Naive B cell (primary cell): ENCODE measurements around the gene RDH5. TPM values are rescaled to one million over a fixed set of nuclear protein-coding genes. Genes with fewer than 3 reads are reported as not detected.

ENCODE experiments used
- ATAC-seq, 2 donors: fragments of 150-1000 bp; cut with Tn5 transposase; 2 replicates each; pipeline ENCODE4 v1.10.0; 2021; ENCODE audit warnings: low read depth in 2 of 2, mild to moderate bottlenecking in 2 of 2, moderate library complexity in 2 of 2
- DNase-seq: peaks from one replicate; pipeline ENCODE4 v3.0.0; 2022
- H3K27ac Mint-ChIP-seq, 6 donors: one replicate each; pipeline ENCODE4 v1.8.0; 2020 to 2022; ENCODE audit warnings: mild to moderate bottlenecking in 6 of 6, mixed read lengths in 6 of 6, moderate library complexity in 5 of 6, inconsistent platforms in 2 of 6
- H3K27me3 Mint-ChIP-seq, 3 donors: one replicate each; pipeline ENCODE4 v1.8.0; 2021 to 2022; ENCODE audit warnings: mixed read lengths in 3 of 3, mild to moderate bottlenecking in 1 of 3
- H3K36me3 Mint-ChIP-seq, 2 donors: one replicate each; pipeline ENCODE4 v1.8.0; 2020 to 2022; ENCODE audit warnings: mixed read lengths in 2 of 2, inconsistent platforms in 1 of 2, mild to moderate bottlenecking in 1 of 2
- H3K4me1 Mint-ChIP-seq, 3 donors: one replicate each; pipeline ENCODE4 v1.8.0; 2020 to 2022; ENCODE audit warnings: mixed read lengths in 3 of 3, inconsistent platforms in 1 of 3, mild to moderate bottlenecking in 1 of 3, moderate library complexity in 1 of 3
- H3K4me3 Mint-ChIP-seq, 8 donors: one replicate each; pipeline ENCODE4 v1.8.0; 2020 to 2022; ENCODE audit warnings: mild to moderate bottlenecking in 8 of 8, mixed read lengths in 8 of 8, moderate library complexity in 8 of 8, inconsistent platforms in 2 of 8
- H3K9me3 Mint-ChIP-seq, 7 donors: one replicate each; pipeline ENCODE4 v1.8.0; 2020 to 2022; ENCODE audit warnings: mixed read lengths in 7 of 7, mild to moderate bottlenecking in 5 of 7, inconsistent platforms in 2 of 7, moderate library complexity in 1 of 7
- polyA plus RNA-seq, 6 donors: library from polyadenylated mRNA; unstranded; fragments of 300-500 nt; fragmentation: Illumina TruSeq; gene quantifications; one replicate each; pipeline ENCODE4 v1.2.3, GENCODE V29; 2021; ENCODE audit warnings: low read depth in 6 of 6

Gene RDH5
- polyA plus RNA-seq, 6 donors from 2014 or later = 0.61 to 3.1 (median 1.3) TPM; not detected in 1

DNA sequence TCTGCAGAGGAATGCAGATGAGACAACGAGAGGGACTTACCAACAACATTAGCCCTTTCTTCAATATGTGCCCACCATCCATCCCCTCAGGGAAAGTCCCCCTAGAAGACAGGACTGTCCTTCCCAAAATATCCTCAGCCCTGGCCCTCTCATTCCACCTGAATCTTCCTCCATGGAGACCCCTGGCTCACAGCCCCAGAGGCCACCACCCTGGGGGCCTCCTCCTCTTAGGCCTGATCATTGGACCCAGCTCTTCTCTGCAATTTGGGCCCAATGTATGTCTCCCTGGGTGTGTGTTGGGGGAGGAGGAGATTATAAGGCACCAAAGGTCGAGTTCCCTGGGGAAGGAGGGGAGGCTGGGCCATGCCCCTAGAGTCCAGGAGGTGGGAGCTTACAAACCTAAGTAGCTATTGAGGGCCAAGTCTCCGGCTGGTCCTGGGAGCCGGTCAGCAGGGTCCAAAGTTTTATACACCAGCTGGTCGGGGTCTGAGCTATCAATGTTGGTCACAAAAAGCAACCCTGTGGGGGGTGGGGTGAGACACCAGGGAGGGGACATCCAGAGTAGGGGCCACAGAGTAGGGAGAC, 20.6 kb upstream of the RDH5 start:
- no peak overlapping the region for H3K4me3 Mint-ChIP-seq

DNA sequence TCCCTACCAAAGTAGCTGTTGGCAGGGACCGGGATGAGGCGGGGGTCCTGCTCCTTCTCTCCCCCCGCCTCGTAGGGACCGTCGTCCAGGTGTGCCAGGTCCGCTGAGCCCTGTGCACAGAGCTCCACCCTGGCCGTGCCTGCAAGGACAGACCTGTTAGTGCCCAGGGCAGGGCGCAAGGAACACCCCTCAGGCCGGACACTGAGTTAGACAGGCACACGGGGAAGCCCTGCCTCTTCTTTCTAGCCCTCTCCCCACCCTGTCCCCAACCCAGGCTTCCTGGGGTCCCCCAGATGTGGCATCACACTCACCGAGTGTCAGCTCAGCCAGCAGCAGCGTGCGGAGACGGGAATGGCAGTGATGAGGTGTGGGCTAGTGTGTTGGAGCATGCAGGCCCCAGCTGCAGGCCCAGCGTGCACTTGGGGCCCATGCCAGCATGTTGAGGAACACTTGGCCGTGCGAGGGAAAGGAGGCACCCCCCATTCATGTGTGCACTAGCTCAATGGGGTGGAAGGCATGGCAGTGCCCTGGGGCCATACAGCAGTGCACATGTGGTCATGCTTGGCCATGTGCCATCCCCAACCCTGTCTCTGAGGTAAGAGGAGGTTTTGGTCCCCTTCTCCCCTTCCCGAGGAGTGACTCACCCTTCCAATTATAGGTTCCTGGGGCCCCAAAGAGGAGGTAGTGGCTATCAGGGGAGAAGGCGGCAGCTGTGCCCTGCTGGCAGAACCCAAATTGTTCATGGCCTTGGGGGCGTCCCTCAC, 19.8 kb upstream of the RDH5 start:
- DNase-seq = no peak
- ATAC-seq = no peak
- Mint-ChIP-seq H3K4me3 (no peak overlapping the region), H3K36me3 (no peaks in the 10 kb centered on the region), H3K27me3 (peaks cover 4 to 43% (median 12%) of the 10 kb centered on the region in 3 donors), H3K27ac (peak overlapping the region in 1 of 6 donors; percentile 52), H3K9me3 (no peaks in the 10 kb centered on the region), H3K4me1 (peaks cover 0 to 10% (median 0%) of the 10 kb centered on the region in 3 donors)

More for the DNA sequence above, 20.6 kb upstream of the RDH5 start:
- Mint-ChIP-seq H3K9me3 (no peaks in the 10 kb centered on the region), H3K4me1 (peaks cover 0 to 10% (median 0%) of the 10 kb centered on the region in 3 donors), H3K27ac (peak overlapping the region in 1 of 6 donors; percentile 52), H3K27me3 (peaks cover 4 to 49% (median 12%) of the 10 kb centered on the region in 3 donors), H3K36me3 (no peaks in the 10 kb centered on the region)
- DNase-seq (no peak), ATAC-seq (no peak)

DNA sequence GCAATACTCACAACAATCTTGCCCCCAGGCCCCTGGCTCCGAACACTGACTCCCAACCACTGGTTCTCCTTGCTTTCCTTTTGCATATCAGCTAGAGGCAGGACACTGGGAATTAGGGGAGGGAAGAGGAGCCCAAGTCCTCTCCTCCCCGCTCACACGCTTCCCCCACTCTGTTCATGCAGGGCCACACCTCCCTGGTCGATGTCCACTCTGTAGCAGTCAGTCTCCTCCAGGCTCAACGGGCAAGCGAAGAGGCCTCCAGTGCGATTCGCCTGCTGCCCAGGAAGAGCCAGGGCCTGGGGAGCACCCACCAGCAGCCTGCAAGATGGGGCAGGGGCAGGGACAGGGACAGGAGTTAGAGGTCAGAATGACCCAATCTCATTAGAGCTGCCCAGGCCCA, 17.3 kb upstream of the RDH5 start:
- Mint-ChIP-seq H3K36me3 (no peaks in the 10 kb centered on the region), H3K9me3 (no peaks in the 10 kb centered on the region), H3K4me3 (no peak overlapping the region), H3K27ac (no peak overlapping the region), H3K4me1 (peaks cover 12 to 22% (median 16%) of the 10 kb centered on the region in 3 donors), H3K27me3 (peaks cover 4 to 28% (median 7%) of the 10 kb centered on the region in 3 donors)
- no peak for DNase-seq
- no peak for ATAC-seq

DNA sequence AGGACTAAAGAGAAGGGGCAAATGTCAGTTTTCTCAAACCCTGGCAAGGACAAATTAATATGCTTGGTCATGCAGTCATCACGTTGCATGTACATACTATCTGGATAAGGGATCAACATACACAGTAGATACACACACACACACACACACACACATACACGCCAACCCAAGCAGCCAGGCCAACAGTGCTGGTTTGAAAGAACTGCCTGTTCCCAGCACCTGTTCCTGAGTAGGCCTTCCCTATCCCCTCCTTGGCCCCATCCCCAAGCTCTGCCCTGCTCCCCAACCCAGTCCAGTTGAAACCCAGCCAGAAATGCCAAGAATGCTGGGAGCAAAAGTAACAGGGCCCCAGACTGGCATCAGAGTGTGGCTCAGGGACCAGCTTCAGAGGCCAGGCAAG, 16.9 kb upstream of the RDH5 start:
- ATAC-seq (no peak), DNase-seq (no peak)
- H3K36me3 Mint-ChIP-seq = no peaks in the 10 kb centered on the region
- peaks cover 6 to 30% (median 11%) of the 10 kb centered on the region in 3 donors for H3K27me3 Mint-ChIP-seq
- H3K9me3 Mint-ChIP-seq = no peaks in the 10 kb centered on the region
- H3K4me1 Mint-ChIP-seq = peaks cover 16 to 26% (median 20%) of the 10 kb centered on the region in 3 donors
- no peak overlapping the region for H3K27ac Mint-ChIP-seq
- H3K4me3 Mint-ChIP-seq = no peak overlapping the region

DNA sequence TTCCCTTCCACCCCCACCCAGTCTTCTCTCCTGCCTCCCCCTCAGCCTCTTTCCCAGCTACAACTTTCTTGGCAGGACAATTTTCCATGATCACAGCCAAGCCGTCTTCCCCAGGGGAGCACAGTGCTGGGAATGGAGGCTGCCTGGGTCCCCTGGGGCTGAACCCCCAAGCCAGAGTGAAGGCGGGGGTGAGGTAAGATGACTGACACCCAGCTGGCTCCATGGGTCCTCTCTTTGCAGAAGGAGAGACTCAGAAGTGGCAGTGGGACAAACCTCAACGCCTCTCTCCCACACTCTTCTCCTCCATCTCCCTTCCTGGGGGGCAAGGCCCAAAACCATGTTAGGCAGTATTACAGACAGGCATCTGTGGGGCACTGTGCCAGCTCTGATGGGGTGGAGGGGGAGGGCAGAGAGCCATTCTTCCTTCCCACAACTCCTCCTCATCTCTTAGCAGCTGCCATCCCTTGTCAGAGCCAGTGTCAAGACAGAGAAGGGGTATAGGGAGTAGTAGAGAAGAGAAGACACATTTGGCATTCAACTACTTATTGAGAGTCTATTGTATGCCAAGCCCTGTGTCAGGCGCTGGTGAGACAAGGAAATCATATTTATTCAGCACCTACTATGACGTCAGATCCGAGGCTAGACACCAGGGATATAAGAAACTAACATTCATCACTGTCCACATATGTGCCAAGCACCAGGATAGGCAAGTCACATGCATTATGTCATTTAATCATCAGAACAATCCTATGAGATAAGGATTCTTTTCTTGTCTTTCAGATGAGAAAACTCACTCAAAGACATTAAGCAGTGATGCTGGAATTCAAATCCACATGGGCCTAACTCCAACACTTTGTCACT, 16.1 kb upstream of the RDH5 start:
- DNase-seq (no peak), ATAC-seq (no peak)
- H3K4me3 Mint-ChIP-seq = no peak overlapping the region
- H3K27ac Mint-ChIP-seq = no peak overlapping the region
- H3K36me3 Mint-ChIP-seq = no peaks in the 10 kb centered on the region
- peaks cover 24 to 35% (median 29%) of the 10 kb centered on the region in 3 donors for H3K4me1 Mint-ChIP-seq
- no peaks in the 10 kb centered on the region for H3K9me3 Mint-ChIP-seq
- H3K27me3 Mint-ChIP-seq = peaks cover 13 to 32% (median 19%) of the 10 kb centered on the region in 3 donors

DNA sequence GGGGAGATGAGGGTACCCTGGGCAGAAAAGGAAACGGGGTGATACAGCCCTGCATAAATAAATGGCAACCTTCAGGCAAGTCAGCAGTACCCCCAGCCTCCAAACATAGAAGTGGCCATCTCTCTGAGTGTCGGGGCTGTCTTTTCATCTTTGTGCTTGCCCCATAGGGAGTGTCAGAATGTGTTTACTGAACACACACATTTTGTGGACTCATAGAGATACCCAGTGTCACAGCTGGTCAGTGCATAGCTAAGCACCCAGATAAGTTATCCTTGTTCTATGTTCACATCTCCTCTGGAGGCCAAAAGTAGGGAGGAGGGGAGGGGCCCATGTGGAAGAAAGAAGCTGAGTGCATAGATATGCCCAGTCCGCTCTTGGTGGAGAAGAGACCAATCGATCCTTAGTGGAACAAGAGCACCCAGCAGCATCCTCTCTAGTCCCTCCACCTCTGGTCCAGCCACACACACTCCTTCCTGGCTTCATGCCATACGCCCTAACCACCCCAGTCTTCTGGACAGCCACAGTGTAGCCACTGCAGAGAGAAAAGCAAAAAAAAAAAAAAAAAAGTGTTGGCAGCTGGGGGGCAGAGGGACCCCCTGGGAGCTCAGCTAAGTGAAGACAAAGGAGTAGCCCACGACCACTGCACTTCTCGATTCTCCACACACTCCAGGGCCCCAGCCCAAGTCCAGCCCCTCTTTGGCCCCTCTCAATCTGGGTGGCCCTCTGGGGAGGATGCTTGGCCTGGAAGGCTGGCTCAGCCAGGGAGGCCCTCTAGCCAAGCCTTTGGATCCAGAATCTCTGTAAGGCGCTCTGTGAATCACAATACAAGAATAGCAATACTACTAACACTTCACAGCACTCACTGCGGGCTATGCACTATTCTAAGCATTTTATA, 15.1 kb upstream of the RDH5 start:
- no peak overlapping the region for H3K27ac Mint-ChIP-seq

DNA sequence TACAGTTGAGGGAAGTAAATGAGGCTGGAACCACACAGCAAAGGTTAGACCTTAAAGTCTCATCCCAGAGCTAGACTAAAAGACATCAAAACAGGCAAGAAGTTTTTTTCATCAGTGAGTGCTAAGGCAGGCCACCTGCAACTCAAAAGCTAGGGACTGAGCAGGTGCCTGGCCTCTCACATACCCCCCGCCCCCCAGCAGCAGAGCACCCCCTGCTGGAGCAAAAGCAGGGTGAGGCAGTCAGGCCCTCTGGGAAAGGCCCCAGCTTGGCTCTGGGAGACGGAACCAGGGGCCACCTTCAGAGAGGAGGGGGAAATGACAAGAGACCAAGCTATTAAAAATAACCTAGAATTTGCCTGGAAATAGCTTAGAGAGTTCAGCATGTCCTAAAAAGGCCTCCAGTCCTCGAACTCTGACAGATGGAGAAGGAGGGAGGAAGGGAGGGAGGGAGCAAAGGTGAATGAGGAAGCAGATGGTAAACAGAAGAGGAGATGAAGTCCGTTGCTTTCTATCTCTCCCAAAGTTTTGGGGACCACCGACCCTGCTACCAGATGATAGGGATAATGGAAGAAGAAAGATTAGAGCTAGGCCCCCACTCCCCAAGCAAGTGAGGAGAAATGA, 14.3 kb upstream of the RDH5 start:
- DNase-seq (no peak), ATAC-seq (peak; percentile 72 to 73)
- Mint-ChIP-seq H3K36me3 (no peaks in the 10 kb centered on the region), H3K4me1 (peaks cover 27 to 37% (median 30%) of the 10 kb centered on the region in 3 donors), H3K4me3 (peak overlapping the region in 6 of 8 donors; percentile 46 to 94 (median 69)), H3K9me3 (no peaks in the 10 kb centered on the region), H3K27ac (peak overlapping the region in 2 of 6 donors; percentile 20 to 52), H3K27me3 (peaks cover 18 to 32% (median 30%) of the 10 kb centered on the region in 3 donors)

More for the DNA sequence above, 15.1 kb upstream of the RDH5 start:
- peaks cover 27 to 37% (median 30%) of the 10 kb centered on the region in 3 donors for H3K4me1 Mint-ChIP-seq
- DNase-seq (no peak), ATAC-seq (no peak)
- H3K27me3 Mint-ChIP-seq = peaks cover 18 to 34% (median 29%) of the 10 kb centered on the region in 3 donors
- H3K9me3 Mint-ChIP-seq = no peaks in the 10 kb centered on the region
- no peaks in the 10 kb centered on the region for H3K36me3 Mint-ChIP-seq
- peak overlapping the region in 1 of 8 donors; percentile 70 for H3K4me3 Mint-ChIP-seq

DNA sequence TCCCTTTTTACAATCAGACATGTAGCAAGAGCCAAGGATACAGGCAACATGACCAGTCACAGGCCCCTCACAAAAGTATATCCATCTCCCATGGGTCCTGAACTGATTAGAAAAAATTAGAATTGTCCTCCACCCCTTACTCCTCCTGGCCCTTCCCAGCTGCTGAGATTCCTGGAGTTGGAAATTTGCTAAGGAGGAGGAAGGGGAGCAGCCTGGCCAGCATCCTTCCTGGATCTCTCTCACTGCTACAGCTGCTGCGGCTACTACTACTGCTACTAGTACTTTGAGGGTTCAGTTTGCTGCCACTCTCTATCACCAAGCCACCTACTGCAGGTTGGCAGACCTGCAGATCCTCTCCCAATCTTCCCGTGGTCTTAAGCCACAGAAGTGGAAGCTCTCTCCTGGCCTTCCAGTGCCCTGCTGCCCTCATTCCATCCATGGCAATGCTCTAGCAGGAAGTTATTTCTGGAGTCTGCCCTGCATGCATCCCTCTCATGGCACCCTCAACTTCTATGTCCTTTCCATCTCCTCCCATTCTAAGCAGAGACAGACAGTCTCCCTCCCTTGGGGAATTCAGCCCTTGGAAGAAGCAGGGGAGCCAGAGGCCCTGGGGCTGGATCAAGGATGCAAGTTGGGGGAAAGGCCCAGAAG, 13.5 kb upstream of the RDH5 start:
- peaks cover 27 to 37% (median 30%) of the 10 kb centered on the region in 3 donors for H3K4me1 Mint-ChIP-seq
- peak overlapping the region in 2 of 6 donors; percentile 33 to 52 for H3K27ac Mint-ChIP-seq
- no peaks in the 10 kb centered on the region for H3K36me3 Mint-ChIP-seq
- H3K9me3 Mint-ChIP-seq = no peaks in the 10 kb centered on the region
- DNase-seq = no peak
- no peak for ATAC-seq
- peak overlapping the region; percentile 77 to 94 (median 88) for H3K4me3 Mint-ChIP-seq
- peaks cover 18 to 32% (median 30%) of the 10 kb centered on the region in 3 donors for H3K27me3 Mint-ChIP-seq

DNA sequence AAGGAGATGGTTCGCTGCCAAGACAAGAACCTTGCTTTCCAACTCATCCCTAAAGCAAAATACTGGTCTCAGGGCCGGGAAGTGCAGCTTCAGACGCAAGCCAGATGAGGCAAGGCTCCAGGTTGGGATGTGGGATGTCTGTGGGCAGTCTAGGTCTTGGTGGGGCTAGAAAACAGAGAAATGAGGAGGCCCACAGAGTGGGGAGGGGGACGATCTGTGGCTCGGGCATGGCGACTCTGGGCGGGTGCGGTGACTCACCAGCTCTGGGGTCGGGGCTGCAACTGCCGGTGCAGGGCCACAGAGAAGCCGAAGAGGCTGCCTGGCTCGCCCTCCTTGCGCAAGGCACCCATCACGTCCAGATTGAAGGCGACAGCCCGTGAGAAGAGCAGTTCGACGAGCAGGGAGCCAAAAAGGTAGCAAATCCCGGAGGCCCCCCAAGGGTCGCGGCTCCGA, 12.9 kb upstream of the RDH5 start:
- DNase-seq = no peak
- H3K4me1 Mint-ChIP-seq = peaks cover 27 to 37% (median 30%) of the 10 kb centered on the region in 3 donors
- peak overlapping the region; percentile 77 to 94 (median 88) for H3K4me3 Mint-ChIP-seq
- no peaks in the 10 kb centered on the region for H3K36me3 Mint-ChIP-seq
- ATAC-seq = no peak
- H3K27ac Mint-ChIP-seq = no peak overlapping the region
- H3K27me3 Mint-ChIP-seq = peaks cover 18 to 32% (median 30%) of the 10 kb centered on the region in 3 donors
- no peaks in the 10 kb centered on the region for H3K9me3 Mint-ChIP-seq

DNA sequence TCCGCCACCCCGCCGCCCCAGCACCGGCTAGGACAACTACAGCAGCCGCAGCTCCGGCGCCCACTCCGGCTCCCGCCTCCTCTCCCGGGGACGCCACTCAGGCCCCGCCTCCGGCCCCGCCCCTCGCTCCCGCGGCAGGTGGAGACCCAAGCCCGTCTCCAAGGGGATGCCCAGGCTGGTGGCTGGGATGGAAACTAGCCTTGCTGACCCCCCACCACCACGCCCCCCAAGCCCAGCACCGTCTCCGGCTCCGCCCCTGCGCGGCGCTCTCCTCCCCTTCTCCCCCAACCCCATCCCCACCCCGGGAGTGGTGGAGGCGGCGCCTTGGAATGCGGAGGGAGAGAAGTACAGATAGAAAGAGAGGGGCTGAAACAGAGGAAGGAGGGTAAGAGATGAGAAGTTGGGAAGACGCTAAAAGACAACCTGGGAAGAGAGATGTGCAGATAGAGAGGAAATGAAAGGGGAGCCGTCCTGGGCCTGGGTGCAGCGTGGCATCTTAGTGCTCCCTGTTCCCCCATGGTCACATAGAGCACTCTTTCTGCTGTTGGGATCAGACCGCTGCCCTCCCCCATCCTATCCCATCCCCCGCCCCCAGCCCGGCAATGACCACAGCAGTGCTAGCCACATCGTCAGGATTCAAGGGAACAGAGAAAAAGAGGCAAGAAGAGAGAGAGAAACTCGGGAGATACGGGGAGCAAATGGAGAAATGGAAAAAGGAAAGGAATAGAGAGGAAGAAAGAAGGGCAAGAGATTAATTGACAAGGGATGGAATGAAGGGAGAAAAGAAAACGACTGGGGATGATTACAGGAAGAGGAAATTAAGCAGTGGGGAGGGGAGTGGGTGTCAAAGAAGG, 12.1 kb upstream of the RDH5 start, which contains the start of gene ITGA7:
ITGA7 (minus strand) TSS at position 64 of the 854 bp plus-strand sequence. CDS start 222 bp downstream, outside the sequence.
- H3K4me1 Mint-ChIP-seq = peaks cover 27 to 37% (median 30%) of the 10 kb centered on the region in 3 donors

More for the DNA sequence above, 12.1 kb upstream of the RDH5 start, which contains the start of gene ITGA7:
- Mint-ChIP-seq H3K27me3 (peaks cover 15 to 30% (median 27%) of the 10 kb centered on the region in 3 donors), H3K4me3 (peak within 1 kb of the TSS; percentile 77 to 95 (median 92)), H3K27ac (peak within 1 kb of the TSS in 4 of 6 donors; percentile 18 to 52 (median 40)), H3K9me3 (no peaks in the 10 kb centered on the region), H3K36me3 (no peaks in the 10 kb centered on the region)
- DNase-seq (peak; percentile 31), ATAC-seq (peak; percentile 64 to 66)
